Measurements from ENCODE around the gene AMOT.

Gene AMOT

DNA sequence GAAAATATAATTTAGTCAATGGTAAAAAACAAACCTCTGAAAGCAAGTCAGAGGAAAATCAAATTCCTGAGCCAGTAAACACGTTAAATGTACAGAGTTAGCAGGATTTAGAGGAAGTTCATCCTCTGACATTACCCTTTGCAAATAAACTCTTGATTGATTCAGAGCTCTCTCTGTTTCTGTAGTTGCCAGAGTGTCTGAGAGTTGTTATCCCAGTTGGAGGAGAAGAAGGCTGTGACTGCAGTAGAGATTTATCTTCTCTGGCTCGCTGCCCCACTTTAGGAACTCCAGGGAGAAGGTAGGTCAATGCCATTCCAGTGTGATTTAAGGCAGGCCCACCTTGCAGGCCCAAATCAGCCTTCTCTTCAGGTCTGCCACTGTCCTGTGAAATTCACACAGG is 6.2 kb upstream of the AMOT start:
- H3K27ac ChIP-seq: no peak overlapping the region

GRCh38 chrX:112846187-112846586 is 5.6 kb upstream of the AMOT start:
- Histone ChIP-seq H3K27me3 (no peaks in the 10 kb centered on the region), H3K36me3 (no peaks in the 10 kb centered on the region)
- TF ChIP-seq, protein P1, sequence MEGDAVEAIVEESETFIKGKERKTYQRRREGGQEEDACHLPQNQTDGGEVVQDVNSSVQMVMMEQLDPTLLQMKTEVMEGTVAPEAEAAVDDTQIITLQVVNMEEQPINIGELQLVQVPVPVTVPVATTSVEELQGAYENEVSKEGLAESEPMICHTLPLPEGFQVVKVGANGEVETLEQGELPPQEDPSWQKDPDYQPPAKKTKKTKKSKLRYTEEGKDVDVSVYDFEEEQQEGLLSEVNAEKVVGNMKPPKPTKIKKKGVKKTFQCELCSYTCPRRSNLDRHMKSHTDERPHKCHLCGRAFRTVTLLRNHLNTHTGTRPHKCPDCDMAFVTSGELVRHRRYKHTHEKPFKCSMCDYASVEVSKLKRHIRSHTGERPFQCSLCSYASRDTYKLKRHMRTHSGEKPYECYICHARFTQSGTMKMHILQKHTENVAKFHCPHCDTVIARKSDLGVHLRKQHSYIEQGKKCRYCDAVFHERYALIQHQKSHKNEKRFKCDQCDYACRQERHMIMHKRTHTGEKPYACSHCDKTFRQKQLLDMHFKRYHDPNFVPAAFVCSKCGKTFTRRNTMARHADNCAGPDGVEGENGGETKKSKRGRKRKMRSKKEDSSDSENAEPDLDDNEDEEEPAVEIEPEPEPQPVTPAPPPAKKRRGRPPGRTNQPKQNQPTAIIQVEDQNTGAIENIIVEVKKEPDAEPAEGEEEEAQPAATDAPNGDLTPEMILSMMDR (IDR thresholded peaks at IDR 0.05): no peak

More for the DNA sequence above, 6.2 kb upstream of the AMOT start:
- Histone ChIP-seq H3K36me3 (no peaks in the 10 kb centered on the region), H3K27me3 (no peaks in the 10 kb centered on the region), H3K9me3 (no peaks in the 10 kb centered on the region), H3K4me1 (ENCODE audit: control insufficient read depth in 1 of 2, insufficient read depth in 1 of 2, low read depth in 1 of 2, low read length in 1 of 2) (peaks cover 0 to 3% of the 10 kb centered on the region in 2 experiments), H3K4me3 (ENCODE audit: low read depth in 1 of 2, low read length in 1 of 2) (no peak overlapping the region)
- TF ChIP-seq, protein P1 (IDR thresholded peaks at IDR 0.05): no peak

GRCh38 chrX:112844250-112844649 is 3.6 kb upstream of the AMOT start:
- Histone ChIP-seq H3K36me3 (no peaks in the 10 kb centered on the region), H3K27me3 (peaks cover 17% of the 10 kb centered on the region), H3K27ac (no peak overlapping the region), H3K9me3 (no peaks in the 10 kb centered on the region), H3K4me3 (ENCODE audit: low read depth in 1 of 2, low read length in 1 of 2) (no peak overlapping the region), H3K4me1 (ENCODE audit: control insufficient read depth in 1 of 2, insufficient read depth in 1 of 2, low read depth in 1 of 2, low read length in 1 of 2) (peaks cover 0 to 5% of the 10 kb centered on the region in 2 experiments)
- TF ChIP-seq, protein P1 (IDR thresholded peaks at IDR 0.05): no peak

More at GRCh38 chrX:112846187-112846586, 5.6 kb upstream of the AMOT start:
- Histone ChIP-seq H3K4me3 (ENCODE audit: low read depth in 1 of 2, low read length in 1 of 2) (no peak overlapping the region), H3K4me1 (ENCODE audit: control insufficient read depth in 1 of 2, insufficient read depth in 1 of 2, low read depth in 1 of 2, low read length in 1 of 2) (peaks cover 0 to 5% of the 10 kb centered on the region in 2 experiments), H3K27ac (no peak overlapping the region), H3K9me3 (no peaks in the 10 kb centered on the region)

DNA sequence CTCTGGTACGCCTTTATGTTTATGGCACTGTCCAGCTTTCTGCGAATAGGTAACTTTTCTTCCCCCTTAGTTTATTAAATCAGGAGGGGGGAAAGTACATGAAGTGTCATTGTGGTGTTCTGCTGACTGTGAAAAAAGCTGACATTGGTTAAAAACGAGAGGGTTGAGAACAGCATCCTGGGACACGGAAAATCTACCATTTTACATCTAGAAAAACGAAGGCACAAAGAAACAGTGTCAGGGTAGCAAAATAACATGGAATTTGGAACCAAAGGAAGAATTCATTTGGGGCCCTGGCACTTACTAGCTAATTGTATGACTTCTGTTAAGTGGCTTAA is 1.2 kb upstream of the AMOT start:
- H3K4me3 ChIP-seq (ENCODE audit: low read depth in 1 of 2, low read length in 1 of 2): peak overlapping the region; percentile 64
- TF ChIP-seq, protein P1 (IDR thresholded peaks at IDR 0.05): no peak
- H3K27me3 ChIP-seq: peaks cover 23% of the 10 kb centered on the region
- peaks cover 0 to 5% of the 10 kb centered on the region in 2 experiments for H3K4me1 ChIP-seq (ENCODE audit: control insufficient read depth in 1 of 2, insufficient read depth in 1 of 2, low read depth in 1 of 2, low read length in 1 of 2)
- no peak overlapping the region for H3K27ac ChIP-seq
- no peaks in the 10 kb centered on the region for H3K9me3 ChIP-seq
- no peaks in the 10 kb centered on the region for H3K36me3 ChIP-seq

DNA sequence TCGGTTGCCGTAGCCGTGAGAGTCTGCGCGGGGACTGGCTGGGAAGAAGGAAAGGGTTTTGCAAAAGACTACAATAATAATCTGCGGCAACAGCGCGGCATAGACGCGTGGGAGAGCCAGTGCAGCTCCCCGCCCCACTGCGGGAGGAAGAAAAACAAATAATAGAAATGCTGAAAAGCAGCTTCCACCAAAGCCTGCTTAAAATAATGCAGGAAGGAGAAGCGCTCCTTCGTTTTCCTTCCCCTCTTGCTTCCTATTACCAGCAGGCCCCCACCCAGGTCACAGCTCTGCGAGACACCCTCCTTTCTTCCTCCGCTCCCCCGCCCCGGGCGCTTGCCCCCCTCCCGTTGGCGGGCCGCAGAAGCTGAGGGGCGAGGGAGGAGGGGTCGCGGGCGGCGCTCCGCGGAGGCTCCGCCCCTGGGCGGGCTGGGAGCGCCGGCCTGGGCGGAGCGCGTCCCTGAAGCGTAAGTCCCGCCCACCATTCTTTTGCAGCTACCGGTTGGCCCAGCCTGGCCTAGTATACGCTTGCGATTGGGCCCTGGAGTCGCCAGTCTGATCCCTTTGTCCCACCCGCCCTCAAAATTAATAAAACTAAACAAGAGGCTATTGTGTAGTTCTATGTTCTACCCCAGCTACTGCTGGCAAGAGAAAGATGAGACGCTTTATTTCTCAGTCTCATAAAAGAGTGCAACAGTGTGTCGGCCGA is 636 bp upstream of the AMOT start:
- Histone ChIP-seq H3K36me3 (no peaks in the 10 kb centered on the region), H3K9me3 (no peaks in the 10 kb centered on the region), H3K27ac (peak overlapping the region; percentile 6), H3K27me3 (peaks cover 23% of the 10 kb centered on the region), H3K4me1 (ENCODE audit: control insufficient read depth in 1 of 2, insufficient read depth in 1 of 2, low read depth in 1 of 2, low read length in 1 of 2) (peaks cover 0 to 5% of the 10 kb centered on the region in 2 experiments), H3K4me3 (ENCODE audit: low read depth in 1 of 2, low read length in 1 of 2) (peak overlapping the region; percentile 64)
- TF ChIP-seq, protein P1 (IDR thresholded peaks at IDR 0.05): no peak
